Osteocyte (in vitro differentiated cells): ENCODE data around the gene FSD1L. TPM values are rescaled to one million over a fixed set of nuclear protein-coding genes. Genes with fewer than 3 reads are reported as not detected.
"Not testable (repeated sequence)": the region's sequence is repeated elsewhere in the genome, so short reads cannot be mapped to it uniquely, and the experiment has no call there.

Source experiments
- DNase-seq: peaks from one replicate; pipeline ENCODE4 v3.0.0; 2021; ENCODE audit warnings: mixed read lengths; ENCODE audit not compliant: unreplicated experiment; ENCODE audit errors: extremely low spot score
- H3K27ac Mint-ChIP-seq: one replicate; pipeline ENCODE4 v1.8.0; 2021; ENCODE audit warnings: mild to moderate bottlenecking, mixed read lengths; ENCODE audit not compliant: unreplicated experiment
- H3K27me3 Mint-ChIP-seq: one replicate; pipeline ENCODE4 v1.8.0; 2021; ENCODE audit warnings: mixed read lengths; ENCODE audit not compliant: unreplicated experiment
- H3K36me3 Mint-ChIP-seq: one replicate; pipeline ENCODE4 v1.8.0; 2021; ENCODE audit warnings: mixed read lengths; ENCODE audit not compliant: unreplicated experiment
- H3K4me1 Mint-ChIP-seq: one replicate; pipeline ENCODE4 v1.8.0; 2021; ENCODE audit warnings: mixed read lengths; ENCODE audit not compliant: unreplicated experiment
- H3K4me3 Mint-ChIP-seq: one replicate; pipeline ENCODE4 v1.8.0; 2021; ENCODE audit warnings: mild to moderate bottlenecking, moderate library complexity, mixed read lengths; ENCODE audit not compliant: unreplicated experiment
- H3K9me3 Mint-ChIP-seq: one replicate; pipeline ENCODE4 v1.8.0; 2021; ENCODE audit warnings: mixed read lengths; ENCODE audit not compliant: unreplicated experiment
- total RNA-seq: library from RNA; stranded (reverse); gene quantifications from 2 replicates; pipeline ENCODE4 v1.2.1, GENCODE V29; 2021
- TF ChIP-seq, protein P1 (sequence below): fragments of 200-600 bp; sonication (generic); IDR thresholded peaks from 2 replicates; pipeline ENCODE4 v1.5.0; 2021; ENCODE audit warnings: antibody characterized with exemption, mild to moderate bottlenecking, moderate library complexity

FSD1L gene
- total RNA-seq, 1 donor from 2014 or later = 6.6 TPM

DNA sequence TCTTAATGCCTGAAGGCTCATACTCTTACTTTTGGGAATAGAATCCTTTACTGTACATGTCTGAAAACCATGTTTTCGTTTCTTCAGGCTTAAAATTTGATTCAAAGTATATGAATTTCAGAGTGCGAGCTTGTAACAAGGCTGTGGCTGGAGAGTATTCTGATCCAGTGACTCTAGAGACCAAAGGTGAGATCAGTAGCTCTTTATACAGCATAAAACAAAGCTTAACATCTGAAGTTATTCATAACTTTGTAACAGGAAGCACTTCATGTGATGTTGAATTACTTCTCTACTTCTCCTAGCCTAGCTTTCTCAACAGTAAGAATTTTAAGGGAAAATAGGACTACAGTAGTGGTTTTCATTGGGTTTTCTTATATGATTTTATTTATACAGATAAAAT, 60.7 kb downstream of the FSD1L start:
- no peaks in the 10 kb centered on the region for H3K9me3 Mint-ChIP-seq
- peaks cover 14% of the 10 kb centered on the region for H3K4me1 Mint-ChIP-seq
- TF ChIP-seq, protein P1, sequence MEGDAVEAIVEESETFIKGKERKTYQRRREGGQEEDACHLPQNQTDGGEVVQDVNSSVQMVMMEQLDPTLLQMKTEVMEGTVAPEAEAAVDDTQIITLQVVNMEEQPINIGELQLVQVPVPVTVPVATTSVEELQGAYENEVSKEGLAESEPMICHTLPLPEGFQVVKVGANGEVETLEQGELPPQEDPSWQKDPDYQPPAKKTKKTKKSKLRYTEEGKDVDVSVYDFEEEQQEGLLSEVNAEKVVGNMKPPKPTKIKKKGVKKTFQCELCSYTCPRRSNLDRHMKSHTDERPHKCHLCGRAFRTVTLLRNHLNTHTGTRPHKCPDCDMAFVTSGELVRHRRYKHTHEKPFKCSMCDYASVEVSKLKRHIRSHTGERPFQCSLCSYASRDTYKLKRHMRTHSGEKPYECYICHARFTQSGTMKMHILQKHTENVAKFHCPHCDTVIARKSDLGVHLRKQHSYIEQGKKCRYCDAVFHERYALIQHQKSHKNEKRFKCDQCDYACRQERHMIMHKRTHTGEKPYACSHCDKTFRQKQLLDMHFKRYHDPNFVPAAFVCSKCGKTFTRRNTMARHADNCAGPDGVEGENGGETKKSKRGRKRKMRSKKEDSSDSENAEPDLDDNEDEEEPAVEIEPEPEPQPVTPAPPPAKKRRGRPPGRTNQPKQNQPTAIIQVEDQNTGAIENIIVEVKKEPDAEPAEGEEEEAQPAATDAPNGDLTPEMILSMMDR = no peak

DNA sequence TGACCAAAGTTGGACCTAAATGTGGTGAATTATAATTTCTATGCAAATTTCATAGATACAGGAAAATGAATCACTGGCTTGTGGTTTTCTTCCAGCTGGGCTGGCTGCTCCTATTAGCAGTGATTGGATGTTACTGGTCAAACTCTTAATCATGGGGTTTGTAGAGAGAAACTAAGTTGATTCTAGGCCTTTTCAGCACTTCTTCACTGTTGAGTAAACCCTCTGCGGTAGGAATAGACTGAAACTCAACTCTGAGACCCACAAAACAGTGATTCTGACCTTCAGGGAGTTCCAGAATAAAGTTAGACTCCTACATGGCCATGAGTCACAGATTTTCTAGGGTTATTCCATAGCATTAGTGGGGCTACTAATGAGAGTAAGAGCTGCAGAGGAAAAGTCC, 62.2 kb downstream of the FSD1L start:
- no peaks in the 10 kb centered on the region for H3K27me3 Mint-ChIP-seq
- peaks cover 20% of the 10 kb centered on the region for H3K36me3 Mint-ChIP-seq
- no peak overlapping the region for H3K27ac Mint-ChIP-seq
- peaks cover 5% of the 10 kb centered on the region for H3K4me1 Mint-ChIP-seq
- H3K4me3 Mint-ChIP-seq = no peak overlapping the region
- DNase-seq = no peak
- TF ChIP-seq, protein P1 = no peak
- no peaks in the 10 kb centered on the region for H3K9me3 Mint-ChIP-seq

More for the DNA sequence above, 60.7 kb downstream of the FSD1L start:
- peaks cover 11% of the 10 kb centered on the region for H3K36me3 Mint-ChIP-seq
- H3K4me3 Mint-ChIP-seq = no peak overlapping the region
- DNase-seq = no peak
- no peaks in the 10 kb centered on the region for H3K27me3 Mint-ChIP-seq
- H3K27ac Mint-ChIP-seq = no peak overlapping the region

DNA sequence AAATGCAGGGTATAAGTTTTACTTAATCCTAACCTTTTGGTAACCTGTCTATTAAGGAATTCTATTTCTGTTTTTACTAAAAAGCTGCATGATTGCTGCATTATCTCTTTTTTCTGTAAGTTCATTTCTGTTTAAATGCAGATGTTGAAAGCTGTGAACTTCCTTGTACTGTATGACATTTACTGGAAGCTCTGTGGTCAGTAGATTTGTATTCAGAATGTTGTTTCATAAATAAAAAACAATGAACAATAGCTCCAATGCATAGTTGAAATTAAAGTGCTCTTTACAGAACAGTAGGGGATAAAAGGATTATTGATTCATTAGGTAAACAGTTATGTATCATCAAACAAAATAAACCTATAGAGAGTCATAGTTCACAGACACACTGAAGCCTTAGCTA, 63.6 kb downstream of the FSD1L start:
- TF ChIP-seq, protein P1 = no peak
- Mint-ChIP-seq H3K4me1 (peaks cover 5% of the 10 kb centered on the region), H3K27ac (no peak overlapping the region), H3K36me3 (peaks cover 21% of the 10 kb centered on the region), H3K4me3 (no peak overlapping the region), H3K9me3 (no peaks in the 10 kb centered on the region), H3K27me3 (no peaks in the 10 kb centered on the region)
- DNase-seq = no peak

DNA sequence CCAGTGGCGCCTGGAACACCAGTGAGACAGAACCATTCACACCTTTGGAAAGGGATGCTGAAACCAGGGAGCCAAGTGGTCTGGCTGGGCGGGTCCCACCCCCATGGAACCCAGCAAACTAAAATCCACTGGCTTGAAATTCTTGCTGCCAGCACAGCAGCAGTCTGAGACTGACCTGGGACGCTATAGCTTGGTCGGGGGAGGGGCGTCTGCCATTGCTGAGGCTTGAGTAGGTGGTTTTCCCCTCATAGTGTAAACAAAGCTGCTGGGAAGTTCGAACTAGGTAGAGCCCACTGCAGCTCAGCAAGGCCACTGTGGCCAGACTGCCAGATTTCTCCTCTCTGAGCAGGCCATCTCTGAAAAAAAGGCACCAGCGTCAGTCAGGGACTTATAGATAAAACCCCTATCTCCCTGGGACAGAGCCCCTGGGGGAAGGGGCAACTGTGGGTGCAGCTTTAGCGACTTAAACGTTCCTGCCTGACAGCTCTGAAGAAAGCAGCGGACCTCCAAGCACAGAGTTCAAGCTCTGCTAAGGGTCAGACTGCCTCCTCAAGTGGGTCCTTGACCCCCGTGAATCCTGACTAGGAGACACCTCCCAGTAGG, 68.1 kb downstream of the FSD1L start:
- TF ChIP-seq, protein P1 = no peak
- no peak overlapping the region for H3K4me3 Mint-ChIP-seq
- no peaks in the 10 kb centered on the region for H3K27me3 Mint-ChIP-seq
- no peak overlapping the region for H3K27ac Mint-ChIP-seq
- peaks cover 9% of the 10 kb centered on the region for H3K9me3 Mint-ChIP-seq
- no peak for DNase-seq
- peaks cover 41% of the 10 kb centered on the region for H3K36me3 Mint-ChIP-seq
- no peaks in the 10 kb centered on the region for H3K4me1 Mint-ChIP-seq

DNA sequence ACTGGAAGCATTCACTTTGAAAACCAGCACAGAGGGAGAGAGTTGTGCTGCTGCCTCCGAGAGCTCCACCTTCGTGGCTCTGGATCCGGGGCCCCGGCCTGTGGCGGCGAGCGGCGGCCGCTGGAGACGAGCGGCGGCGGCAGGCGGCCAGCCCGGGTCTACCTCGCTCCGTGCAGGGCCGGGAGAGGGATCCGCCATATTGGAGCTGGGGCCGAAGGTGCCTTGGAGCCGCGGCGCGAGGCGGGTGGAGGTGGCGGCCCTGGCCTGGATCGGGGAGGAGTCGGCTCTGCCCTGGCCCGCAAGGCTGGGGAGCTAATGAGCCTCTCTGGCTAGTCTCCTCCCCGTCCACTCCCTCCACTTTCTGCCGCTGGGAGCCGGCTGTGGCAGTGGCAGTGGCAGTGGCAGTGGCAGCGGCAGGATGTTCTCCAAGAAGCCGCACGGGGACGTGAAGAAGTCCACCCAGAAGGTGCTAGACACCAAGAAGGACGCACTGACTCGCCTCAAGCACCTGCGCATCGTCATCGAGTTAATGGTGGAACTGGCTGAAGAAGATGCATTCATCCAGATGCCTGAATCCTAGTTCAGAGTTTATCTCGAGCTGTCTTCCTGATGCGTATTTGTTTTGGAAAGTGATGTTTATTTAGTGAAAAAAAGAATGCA, 72.0 kb downstream of the FSD1L start:
- H3K4me3 Mint-ChIP-seq, H3K27ac Mint-ChIP-seq, DNase-seq, H3K9me3 Mint-ChIP-seq, H3K4me1 Mint-ChIP-seq, H3K27me3 Mint-ChIP-seq: not testable (repeated sequence)
- H3K36me3 Mint-ChIP-seq = peaks cover 37% of the 10 kb centered on the region

GRCh38 chr9:105520992-105521391, 73.2 kb downstream of the FSD1L start:
- H3K9me3 Mint-ChIP-seq, H3K4me1 Mint-ChIP-seq, H3K27me3 Mint-ChIP-seq, H3K4me3 Mint-ChIP-seq, H3K27ac Mint-ChIP-seq, DNase-seq: not testable (repeated sequence)
- peaks cover 33% of the 10 kb centered on the region for H3K36me3 Mint-ChIP-seq

DNA sequence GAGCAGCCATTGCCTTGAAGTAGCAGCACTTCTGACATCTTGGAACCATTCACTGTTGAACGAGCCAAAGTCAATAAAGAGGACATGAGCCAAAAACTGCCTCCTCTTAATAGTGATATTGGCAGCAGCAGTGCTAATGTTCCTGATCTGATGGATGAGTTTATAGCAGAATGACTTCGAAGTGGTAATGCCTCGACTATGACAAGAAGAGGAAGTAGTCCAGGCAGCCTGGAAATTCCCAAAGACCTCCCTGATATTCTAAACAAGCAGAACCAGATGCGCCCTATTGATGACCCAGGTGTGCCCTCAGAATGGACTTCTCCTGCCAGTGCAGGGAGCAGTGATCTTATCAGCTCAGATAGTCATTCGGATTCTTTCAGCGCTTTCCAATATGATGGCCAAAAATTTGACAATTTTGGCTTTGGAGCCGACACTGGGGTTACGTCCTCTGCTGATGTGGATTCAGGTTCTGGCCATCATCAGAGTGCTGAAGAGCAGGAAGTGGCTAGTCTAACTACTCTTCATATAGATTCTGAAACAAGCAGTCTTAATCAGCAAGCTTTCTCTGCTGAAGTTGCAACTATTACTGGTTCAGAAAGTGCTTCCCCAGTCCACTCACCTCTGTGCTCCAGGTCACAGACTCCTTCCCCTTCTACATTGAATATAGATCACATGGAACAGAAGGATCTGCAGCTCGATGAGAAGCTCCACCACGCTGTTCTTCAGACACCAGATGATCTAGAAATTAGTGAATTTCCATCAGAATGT, 75.0 kb downstream of the FSD1L start:
- not testable (repeated sequence) for H3K27ac Mint-ChIP-seq, DNase-seq, H3K4me1 Mint-ChIP-seq, H3K27me3 Mint-ChIP-seq, H3K4me3 Mint-ChIP-seq, H3K9me3 Mint-ChIP-seq
- H3K36me3 Mint-ChIP-seq = peaks cover 24% of the 10 kb centered on the region
